Esophagus muscularis mucosa (tissue), 4 donors: ENCODE data around the gene PGC. TPM values are rescaled to one million over a fixed set of nuclear protein-coding genes. Genes with fewer than 3 reads are reported as not detected.
A peak's percentile ranks its signal among the peaks of the same experiment; 100 is the strongest.

Experiments used
- DNase-seq: peaks from one replicate; pipeline ENCODE4 v3.0.0-alpha.2; 2017; ENCODE audit errors: extremely low spot score
- H3K27ac ChIP-seq, 4 donors: fragments of 200-600 bp; sonication (generic); replicated peaks in 1 of 4; 1 replicate in 3 of 4; 2 replicates in 1 of 4; pipeline ENCODE4 v1.5.1; 2016 to 2019; ENCODE audit warnings: mild to moderate bottlenecking in 1 of 4
- H3K27me3 ChIP-seq, 4 donors: fragments of 200-600 bp; sonication (generic); one replicate each; pipeline versions ENCODE4 v1.5.1 to v1.6.0; 2016 to 2019
- H3K36me3 ChIP-seq, 4 donors: fragments of 200-600 bp; sonication (generic); one replicate each; pipeline ENCODE4 v1.5.1; 2016 to 2019
- H3K4me1 ChIP-seq, 4 donors: fragments of 200-600 bp; sonication (generic); one replicate each; pipeline ENCODE4 v1.5.1; 2016 to 2019
- H3K4me3 ChIP-seq, 4 donors: fragments of 200-600 bp; sonication (generic); 1 replicate in 2 of 4; 2 replicates in 2 of 4; pipeline ENCODE4 v1.5.1; 2016 to 2019; ENCODE audit warnings: mild to moderate bottlenecking in 4 of 4, moderate library complexity in 1 of 4
- H3K9me3 ChIP-seq, 4 donors: fragments of 200-600 bp; sonication (generic); 1 replicate in 3 of 4; 2 replicates in 1 of 4; pipeline ENCODE4 v1.5.1; 2016 to 2019
- EP300 ChIP-seq: sonication (generic); formaldehyde crosslinking; IDR thresholded peaks from one replicate; pipeline ENCODE4 v1.6.1; 2017; ENCODE audit warnings: antibody characterized with exemption
- POLR2A ChIP-seq: fragments of 450-650 bp; IDR thresholded peaks from one replicate; pipeline ENCODE4 v1.6.1; 2017; ENCODE audit warnings: antibody characterized with exemption, moderate library complexity, mild to moderate bottlenecking, low read depth
- POLR2AphosphoS5 ChIP-seq, 2 donors: sonication (generic); formaldehyde crosslinking; IDR thresholded peaks; one replicate each; pipeline ENCODE4 v1.6.1; 2017; ENCODE audit warnings: antibody characterized with exemption in 2 of 2
- WGBS: methylation state at CpG from one replicate; pipeline ENCODE4 v1.1.5; 2018; 5-methylcytosine and 5-hydroxymethylcytosine counted together
- intact Hi-C: fragments of 100-400 bp; cut with DNase I; formaldehyde crosslinking; loops from one replicate; pipeline ENCODE4 v1.15.1; 2023
- total RNA-seq, 4 donors: library from RNA; depleted of rRNA; stranded (reverse); fragments of >200 nt; gene quantifications; one replicate each; pipeline versions ENCODE4 v1.1.0 to v1.2.1, GENCODE V29; 2016
- TF ChIP-seq, protein P1 (sequence below), 3 experiments: fragments of 200-600 bp in 2 of 3; fragments of 450-650 bp in 1 of 3; sonication (generic) in 2 of 3; IDR thresholded peaks; one replicate each; pipeline ENCODE4 v1.5.1; 2017 to 2019; ENCODE audit warnings: antibody characterized with exemption in 3 of 3, mild to moderate bottlenecking in 2 of 3, moderate library complexity in 1 of 3

Gene PGC
- total RNA-seq, 4 donors from 2014 or later, result 0.83 to 1.1 (median 0.92) TPM; not detected in 1

GRCh38 chr6:41724228-41724580, 23.0 kb downstream of the PGC start:
- DNase-seq, result no peak
- no peak overlapping the region for H3K4me3 ChIP-seq
- H3K4me1 ChIP-seq, result peaks cover 67 to 96% (median 89%) of the 10 kb centered on the region in 4 donors
- no peaks in the 10 kb centered on the region for H3K9me3 ChIP-seq
- peak overlapping the region in 3 of 4 donors; percentile 28 to 55 (median 53) for H3K27ac ChIP-seq
- TF ChIP-seq POLR2AphosphoS5 (IDR thresholded peaks at IDR 0.05) (no peak), POLR2A (no peak), EP300 (no peak)
- TF ChIP-seq, protein P1, sequence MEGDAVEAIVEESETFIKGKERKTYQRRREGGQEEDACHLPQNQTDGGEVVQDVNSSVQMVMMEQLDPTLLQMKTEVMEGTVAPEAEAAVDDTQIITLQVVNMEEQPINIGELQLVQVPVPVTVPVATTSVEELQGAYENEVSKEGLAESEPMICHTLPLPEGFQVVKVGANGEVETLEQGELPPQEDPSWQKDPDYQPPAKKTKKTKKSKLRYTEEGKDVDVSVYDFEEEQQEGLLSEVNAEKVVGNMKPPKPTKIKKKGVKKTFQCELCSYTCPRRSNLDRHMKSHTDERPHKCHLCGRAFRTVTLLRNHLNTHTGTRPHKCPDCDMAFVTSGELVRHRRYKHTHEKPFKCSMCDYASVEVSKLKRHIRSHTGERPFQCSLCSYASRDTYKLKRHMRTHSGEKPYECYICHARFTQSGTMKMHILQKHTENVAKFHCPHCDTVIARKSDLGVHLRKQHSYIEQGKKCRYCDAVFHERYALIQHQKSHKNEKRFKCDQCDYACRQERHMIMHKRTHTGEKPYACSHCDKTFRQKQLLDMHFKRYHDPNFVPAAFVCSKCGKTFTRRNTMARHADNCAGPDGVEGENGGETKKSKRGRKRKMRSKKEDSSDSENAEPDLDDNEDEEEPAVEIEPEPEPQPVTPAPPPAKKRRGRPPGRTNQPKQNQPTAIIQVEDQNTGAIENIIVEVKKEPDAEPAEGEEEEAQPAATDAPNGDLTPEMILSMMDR (IDR thresholded peaks at IDR 0.05), result no peak
- intact Hi-C loops, result no loop called here
- 68% methylated on average over 7 of the region's 7 CpGs for WGBS
- H3K36me3 ChIP-seq, result peaks cover 0 to 8% (median 0%) of the 10 kb centered on the region in 4 donors
- no peaks in the 10 kb centered on the region for H3K27me3 ChIP-seq

GRCh38 chr6:41723530-41724227, 23.5 kb downstream of the PGC start:
- intact Hi-C loops, result no loop called here
- peak overlapping the region in 1 of 4 donors; percentile 21 for H3K4me3 ChIP-seq
- no peaks in the 10 kb centered on the region for H3K27me3 ChIP-seq
- TF ChIP-seq EP300, result no peak
- peak in 1 of 2 donors; percentile 46 for TF ChIP-seq POLR2AphosphoS5 (IDR thresholded peaks at IDR 0.05)
- peaks cover 0 to 6% (median 0%) of the 10 kb centered on the region in 4 donors for H3K36me3 ChIP-seq
- H3K27ac ChIP-seq, result peak overlapping the region; percentile 28 to 55 (median 49)
- 59% methylated on average over 9 of the region's 21 CpGs for WGBS
- no peaks in the 10 kb centered on the region for H3K9me3 ChIP-seq
- no peak for DNase-seq
- H3K4me1 ChIP-seq, result peaks cover 65 to 96% (median 88%) of the 10 kb centered on the region in 4 donors

DNA sequence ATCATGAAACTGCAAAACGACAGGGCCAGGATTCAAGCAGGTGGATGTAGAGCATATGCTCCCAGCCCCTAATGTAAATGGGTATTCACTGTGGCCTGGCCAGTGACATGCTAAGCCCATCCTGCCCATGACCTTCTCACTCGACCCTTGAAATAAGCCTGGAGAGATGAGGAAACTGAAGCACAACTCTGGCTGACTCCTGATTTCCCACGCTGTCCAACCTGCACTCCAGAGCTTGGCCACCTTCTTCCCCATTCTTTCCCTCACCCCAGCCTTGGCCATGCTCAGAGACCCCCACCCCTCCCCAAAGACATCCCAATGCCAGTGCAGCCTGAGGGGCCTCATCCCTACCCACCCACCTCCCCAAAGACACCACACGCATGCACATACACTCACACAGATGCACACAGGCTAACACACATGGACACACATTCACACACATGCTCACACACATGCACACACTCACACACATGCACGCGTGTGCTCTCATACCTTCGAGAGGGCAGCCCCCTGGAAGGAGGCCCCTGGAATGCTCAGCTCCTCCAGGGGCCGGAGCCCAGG, 24.1 kb downstream of the PGC start:
- DNase-seq, result no peak
- H3K36me3 ChIP-seq, result peaks cover 0 to under 1% (median 0%) of the 10 kb centered on the region in 4 donors
- TF ChIP-seq POLR2AphosphoS5 (IDR thresholded peaks at IDR 0.05) (no peak), EP300 (no peak), POLR2A (no peak)
- TF ChIP-seq, protein P1 (IDR thresholded peaks at IDR 0.05), result no peak
- peaks cover 64 to 92% (median 84%) of the 10 kb centered on the region in 4 donors for H3K4me1 ChIP-seq
- intact Hi-C loops, result no loop called here
- no peaks in the 10 kb centered on the region for H3K9me3 ChIP-seq
- peak overlapping the region in 1 of 4 donors; percentile 21 for H3K4me3 ChIP-seq
- WGBS, result 58% methylated on average over 8 of the region's 8 CpGs
- no peaks in the 10 kb centered on the region for H3K27me3 ChIP-seq
- H3K27ac ChIP-seq, result peak overlapping the region in 1 of 4 donors; percentile 28

- TF ChIP-seq POLR2A (no peak), EP300 (no peak), POLR2AphosphoS5 (IDR thresholded peaks at IDR 0.05) (no peak)
- TF ChIP-seq, protein P1 (IDR thresholded peaks at IDR 0.05), result no peak
- Histone ChIP-seq H3K27ac (no peak overlapping the region), H3K27me3 (no peaks in the 10 kb centered on the region), H3K4me3 (no peak overlapping the region), H3K36me3 (no peaks in the 10 kb centered on the region), H3K9me3 (no peaks in the 10 kb centered on the region), H3K4me1 (peaks cover 67 to 90% (median 83%) of the 10 kb centered on the region in 4 donors)
- no peak for DNase-seq
- 88% methylated on average over 3 of the region's 3 CpGs for WGBS
- intact Hi-C loops, result no loop called here
Measured at GRCh38 chr6:41721414-41721813, 25.8 kb downstream of the PGC start.

DNA sequence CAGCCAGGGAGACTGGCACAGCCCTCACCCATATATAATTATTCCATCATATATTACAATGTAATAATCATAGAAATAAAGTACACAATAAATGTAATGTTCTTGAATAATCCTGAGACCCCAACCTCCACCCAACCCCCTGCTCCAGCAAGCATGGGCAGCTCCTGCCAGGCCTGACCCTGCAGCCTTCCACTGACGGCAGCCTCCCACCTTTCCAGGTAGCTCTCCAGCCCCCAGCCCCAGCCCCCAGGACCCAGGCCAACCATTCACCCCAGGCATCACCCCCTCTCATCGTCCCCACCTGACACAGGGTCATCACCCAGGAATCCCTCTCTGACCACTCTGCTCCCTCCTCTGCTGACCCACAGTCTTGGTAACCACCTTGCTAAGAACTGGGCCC, 26.4 kb downstream of the PGC start:
- intact Hi-C loops, result no loop called here
- H3K4me1 ChIP-seq, result peaks cover 71 to 93% (median 86%) of the 10 kb centered on the region in 4 donors
- no peaks in the 10 kb centered on the region for H3K9me3 ChIP-seq
- TF ChIP-seq POLR2AphosphoS5 (IDR thresholded peaks at IDR 0.05) (no peak), EP300 (no peak), POLR2A (no peak)
- TF ChIP-seq, protein P1 (IDR thresholded peaks at IDR 0.05), result no peak
- DNase-seq, result no peak
- H3K36me3 ChIP-seq, result no peaks in the 10 kb centered on the region
- no peak overlapping the region for H3K4me3 ChIP-seq
- no peaks in the 10 kb centered on the region for H3K27me3 ChIP-seq
- WGBS, result 100% methylated on average over 2 of the region's 2 CpGs
- no peak overlapping the region for H3K27ac ChIP-seq
